ENCODE data around the gene NMRAL1. TPM values are rescaled to one million over a fixed set of nuclear protein-coding genes. Genes with fewer than 3 reads are reported as not detected.

The NMRAL1 gene
- total RNA-seq, 3 donors from 2014 or later (not counting 1 experiment from before 2014, with no cell fraction given), result 66.6 to 71.2 (median 69.8) TPM

GRCh38 chr16:4486126-4486893 lies 11.9 kb upstream of the NMRAL1 start:
- intact Hi-C loops (cut with micrococcal nuclease), result no loop called here
- peaks cover 33% of the 10 kb centered on the region for H3K4me1 ChIP-seq (ENCODE audit: control insufficient read depth, insufficient read depth, low read length)
- no peak overlapping the region for H3K4me3 ChIP-seq (ENCODE audit: low read length)
- peak overlapping the region; percentile 92 to 94 for H3K27ac Mint-ChIP-seq
- no peaks in the 10 kb centered on the region for H3K9me3 ChIP-seq (ENCODE audit: control insufficient read depth, insufficient read depth, low read length)
- H3K36me3 Mint-ChIP-seq, result peaks cover 7% of the 10 kb centered on the region
- peaks cover 34% of the 10 kb centered on the region for H3K36me3 ChIP-seq (ENCODE audit: control insufficient read depth, insufficient read depth, low read length)
- peak overlapping the region; percentile 31 for H3K27ac ChIP-seq (ENCODE audit: low read length)
- H3K9me3 Mint-ChIP-seq, result no peaks in the 10 kb centered on the region
- peak overlapping the region; percentile 10 for H3K4me3 Mint-ChIP-seq
- peaks cover 61% of the 10 kb centered on the region in 2 donors for H3K4me1 Mint-ChIP-seq
- no peaks in the 10 kb centered on the region for H3K27me3 Mint-ChIP-seq (ENCODE audit: low read depth in 2 of 2)
- no peak for ATAC-seq
- no peaks in the 10 kb centered on the region for H3K27me3 ChIP-seq (ENCODE audit: control insufficient read depth, insufficient read depth, low read length)
- TF ChIP-seq CTCF (IDR thresholded peaks at IDR 0.05), result no peak
- no peak for DNase-seq
- WGBS (ENCODE audit: insufficient coverage), result 82% methylated on average over 3 of the region's 3 CpGs

- ATAC-seq (no peak), DNase-seq (no peak)
- no CpG with 5 or more reads among the region's 1 CpG for WGBS (ENCODE audit: insufficient coverage)
- peaks cover 47 to 48% of the 10 kb centered on the region in 2 donors for H3K4me1 Mint-ChIP-seq
- Histone ChIP-seq H3K9me3 (ENCODE audit: control insufficient read depth, insufficient read depth, low read length) (no peaks in the 10 kb centered on the region), H3K4me3 (ENCODE audit: low read length) (no peak overlapping the region), H3K36me3 (ENCODE audit: control insufficient read depth, insufficient read depth, low read length) (peaks cover 16% of the 10 kb centered on the region), H3K4me1 (ENCODE audit: control insufficient read depth, insufficient read depth, low read length) (peaks cover 23% of the 10 kb centered on the region), H3K27me3 (ENCODE audit: control insufficient read depth, insufficient read depth, low read length) (no peaks in the 10 kb centered on the region), H3K27ac (ENCODE audit: low read length) (no peak overlapping the region)
- intact Hi-C loops (cut with micrococcal nuclease), result no loop called here
- no peaks in the 10 kb centered on the region for H3K9me3 Mint-ChIP-seq
- TF ChIP-seq CTCF (IDR thresholded peaks at IDR 0.05), result no peak
- peak overlapping the region; percentile 51 to 87 for H3K27ac Mint-ChIP-seq
- H3K27me3 Mint-ChIP-seq (ENCODE audit: low read depth in 2 of 2), result no peaks in the 10 kb centered on the region
- peak overlapping the region; percentile 1 for H3K4me3 Mint-ChIP-seq
- H3K36me3 Mint-ChIP-seq, result peaks cover 7% of the 10 kb centered on the region
These were observed 7.5 kb upstream of the NMRAL1 start for GRCh38 chr16:4481963-4482362.

- DNase-seq (peak in 1 of 2 donors; percentile 35), ATAC-seq (no peak)
- TF ChIP-seq CTCF (IDR thresholded peaks at IDR 0.05), result no peak
- intact Hi-C loops (cut with micrococcal nuclease), result no loop called here
- Mint-ChIP-seq H3K4me3 (peak overlapping the region; percentile 1), H3K4me1 (peaks cover 47% of the 10 kb centered on the region in 2 donors), H3K27me3 (ENCODE audit: low read depth in 2 of 2) (no peaks in the 10 kb centered on the region), H3K27ac (peak overlapping the region; percentile 51 to 87), H3K36me3 (peaks cover 7% of the 10 kb centered on the region), H3K9me3 (no peaks in the 10 kb centered on the region)
- peaks cover 21% of the 10 kb centered on the region for H3K4me1 ChIP-seq (ENCODE audit: control insufficient read depth, insufficient read depth, low read length)
- H3K27ac ChIP-seq (ENCODE audit: low read length), result no peak overlapping the region
- no CpG with 5 or more reads among the region's 2 CpGs for WGBS (ENCODE audit: insufficient coverage)
- H3K36me3 ChIP-seq (ENCODE audit: control insufficient read depth, insufficient read depth, low read length), result peaks cover 14% of the 10 kb centered on the region
- no peak overlapping the region for H3K4me3 ChIP-seq (ENCODE audit: low read length)
- H3K27me3 ChIP-seq (ENCODE audit: control insufficient read depth, insufficient read depth, low read length), result no peaks in the 10 kb centered on the region
- H3K9me3 ChIP-seq (ENCODE audit: control insufficient read depth, insufficient read depth, low read length), result no peaks in the 10 kb centered on the region
These were observed 7.1 kb upstream of the NMRAL1 start for GRCh38 chr16:4481526-4481925.
